Cardiac septum (tissue), 1 donor: ENCODE results near the gene EFHC1. TPM values are rescaled to one million over a fixed set of nuclear protein-coding genes. Genes with fewer than 3 reads are reported as not detected.
A peak's percentile ranks its signal among the peaks of the same experiment; 100 is the strongest.

ENCODE experiments used
- DNase-seq: peaks from one replicate; pipeline ENCODE4 v3.0.0-alpha.2; 2020; ENCODE audit warnings: low spot score
- intact Hi-C: fragments of 100-400 bp; cut with DNase I; formaldehyde crosslinking; loops from one replicate; pipeline ENCODE4 v1.14.0; 2022
- total RNA-seq: library from RNA; stranded (reverse); fragmentation: NEBNext Ultra II Directional; extraction: Animal tissue kit (Norgen Biotek cat#: 25700); gene quantifications from one replicate; pipeline ENCODE4 v1.2.1, GENCODE V29; 2021
- donor health status: DM: no; HTN: no; CAD: no.

The EFHC1 gene
- total RNA-seq, 1 donor from 2014 or later = 6.2 TPM

DNA sequence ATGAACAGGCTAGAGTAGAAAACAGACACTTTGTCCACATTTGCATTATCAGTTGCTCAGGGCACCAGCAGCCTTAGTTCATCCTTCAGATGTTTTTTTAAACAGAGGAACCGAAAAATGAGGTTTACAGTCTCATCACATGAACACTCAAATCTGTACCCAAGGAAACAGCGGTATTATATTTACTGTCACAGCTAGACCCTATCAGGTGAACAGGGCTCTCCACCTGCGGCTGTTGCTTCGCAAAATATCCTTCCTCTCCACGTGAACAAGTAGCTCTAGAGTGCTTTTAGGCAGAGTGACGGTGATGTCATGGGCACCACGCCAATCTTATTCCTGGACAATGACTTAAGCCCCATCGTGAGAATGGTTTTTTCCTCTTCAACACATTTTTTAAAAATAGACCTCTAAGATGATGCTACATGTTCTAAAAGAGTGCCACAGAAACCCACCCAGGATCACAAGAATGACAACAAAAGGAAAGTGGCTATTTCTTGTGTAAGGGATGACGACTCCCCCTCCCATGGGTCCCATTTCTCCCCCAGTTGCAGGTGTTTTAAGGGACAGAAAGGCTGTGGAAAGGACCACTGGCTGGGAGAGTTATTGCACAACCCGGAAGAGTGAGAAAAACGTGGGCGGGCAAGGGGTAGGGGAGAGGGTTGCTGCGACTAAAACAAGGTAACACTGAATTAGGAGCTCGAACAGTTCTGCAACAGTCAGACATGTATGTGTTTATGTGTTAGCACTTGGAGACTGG lies 77.7 kb downstream of the EFHC1 start:
- DNase-seq = no peak
- intact Hi-C loops = loop anchor here (2.0 kb wide), 1 partner anchor 81 kb away; no protein-coding TSS in a partner anchor

DNA sequence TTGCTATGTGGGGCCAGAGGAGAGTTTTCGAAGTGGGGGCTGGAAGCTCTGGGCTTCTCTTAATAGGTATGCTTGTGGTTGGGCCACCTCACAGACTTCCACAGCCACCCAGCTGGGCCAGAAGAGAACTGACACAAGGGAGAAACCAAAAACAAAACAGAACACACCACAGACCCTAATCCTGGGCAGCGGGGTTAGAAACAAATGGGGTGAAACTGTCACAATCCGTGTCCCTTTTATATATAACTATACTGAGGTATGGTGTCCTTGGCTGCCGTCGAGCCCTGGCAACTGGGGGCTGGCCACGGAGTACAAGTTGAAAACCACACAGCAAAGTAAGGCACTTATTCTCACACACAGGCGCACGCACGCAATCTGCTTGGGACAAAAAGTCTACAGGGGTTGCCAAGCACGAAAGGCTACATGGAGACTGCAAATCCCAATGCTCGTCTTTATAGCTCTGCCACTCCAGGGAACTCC lies 78.4 kb downstream of the EFHC1 start:
- intact Hi-C loops = loop anchor here (2.0 kb wide), 1 partner anchor 82 kb away; no protein-coding TSS in a partner anchor
- no peak for DNase-seq

DNA sequence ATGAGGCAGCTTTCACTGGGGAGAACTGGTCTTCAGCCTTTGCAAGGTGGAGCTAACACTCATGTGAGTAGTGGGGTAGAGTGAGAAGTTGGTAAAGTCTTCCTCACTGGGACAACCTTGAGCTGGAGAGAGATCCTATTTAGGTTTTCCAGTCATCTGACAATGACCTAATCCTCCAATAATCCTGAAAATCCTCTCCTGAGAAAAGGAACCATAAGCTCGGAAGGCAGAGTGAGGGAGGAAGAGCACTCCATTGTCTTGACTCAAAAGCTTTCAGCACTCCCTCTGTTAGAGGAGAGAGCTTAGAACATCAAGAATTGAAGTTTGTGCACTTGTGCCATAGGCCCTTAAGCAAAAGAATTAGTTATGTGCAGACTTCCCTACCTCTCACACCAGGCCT lies 78.9 kb downstream of the EFHC1 start:
- DNase-seq = no peak
- intact Hi-C loops = loop anchor here (2.0 kb wide), 1 partner anchor 82 kb away; no protein-coding TSS in a partner anchor

DNA sequence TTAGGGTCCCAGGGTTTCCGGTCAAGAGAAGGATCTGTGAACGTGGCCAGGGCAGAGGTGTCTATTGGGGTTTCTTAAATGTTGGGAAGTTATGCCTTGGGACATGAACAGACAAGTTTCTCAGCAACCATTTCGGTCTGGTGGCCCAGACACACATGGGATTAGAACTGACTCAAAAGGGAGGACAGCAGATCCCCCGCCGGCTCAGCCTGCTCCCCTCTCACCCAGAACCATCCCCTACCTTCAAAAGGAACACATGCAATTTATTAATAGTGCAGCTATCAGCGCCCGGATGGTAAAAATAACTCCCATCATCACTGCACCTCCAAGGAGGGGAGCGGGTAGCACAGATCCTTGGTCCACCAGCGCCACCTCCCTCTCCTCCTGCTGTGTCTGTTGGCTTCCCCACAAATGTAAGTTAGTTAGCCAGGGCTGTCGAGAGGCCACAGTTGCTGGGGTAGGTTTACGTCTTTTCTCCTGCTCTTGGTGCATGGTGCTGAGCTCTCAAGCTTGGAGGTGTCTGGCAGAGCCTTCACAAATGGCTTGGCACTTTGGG lies 79.6 kb downstream of the EFHC1 start:
- DNase-seq = no peak
- intact Hi-C loops = loop anchor here (2.0 to 5.0 kb wide), 3 partner anchors 83 to 163 kb away; no protein-coding TSS in a partner anchor

DNA sequence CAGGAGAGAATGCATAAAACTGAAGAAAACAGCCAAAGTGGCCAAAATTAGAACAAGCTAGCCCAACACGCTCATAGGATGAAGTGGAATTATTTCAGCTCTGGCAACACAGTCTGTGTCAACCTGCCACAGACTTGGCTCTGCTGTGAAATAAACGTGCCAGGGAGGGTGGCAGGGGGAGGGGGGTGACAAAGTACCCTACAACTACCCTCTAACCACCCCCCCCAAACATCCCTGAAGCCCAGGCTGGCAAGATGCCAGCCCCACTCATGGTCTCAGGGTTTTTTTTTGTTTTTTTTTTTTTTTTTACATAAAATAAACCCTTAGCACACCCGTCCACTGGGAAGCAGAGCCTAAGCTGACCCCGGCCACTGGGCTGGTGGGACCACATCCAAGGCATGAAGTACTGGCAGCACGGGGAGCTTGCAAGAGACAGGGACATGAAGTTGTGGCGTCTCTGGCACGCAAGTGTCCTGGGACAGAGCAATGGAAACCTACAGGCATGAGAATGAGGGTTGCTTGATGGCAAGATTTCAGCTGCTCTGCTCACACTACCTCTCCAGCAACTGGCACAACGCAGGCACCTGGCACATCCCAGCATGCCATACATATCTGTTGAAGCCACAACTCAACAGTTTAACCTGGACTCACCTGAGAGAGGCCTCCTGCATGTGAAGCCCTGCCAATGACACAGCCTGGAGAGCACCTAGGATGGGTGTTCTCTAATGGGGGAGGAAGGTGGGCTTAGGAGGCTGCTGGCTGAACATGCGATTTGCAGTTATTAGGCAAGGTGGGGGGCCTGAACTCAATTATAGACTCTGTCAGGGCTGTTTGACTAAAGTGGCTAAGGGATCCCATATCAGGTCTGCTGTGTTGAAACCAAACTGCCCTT lies 80.3 kb downstream of the EFHC1 start:
- DNase-seq = no peak

DNA sequence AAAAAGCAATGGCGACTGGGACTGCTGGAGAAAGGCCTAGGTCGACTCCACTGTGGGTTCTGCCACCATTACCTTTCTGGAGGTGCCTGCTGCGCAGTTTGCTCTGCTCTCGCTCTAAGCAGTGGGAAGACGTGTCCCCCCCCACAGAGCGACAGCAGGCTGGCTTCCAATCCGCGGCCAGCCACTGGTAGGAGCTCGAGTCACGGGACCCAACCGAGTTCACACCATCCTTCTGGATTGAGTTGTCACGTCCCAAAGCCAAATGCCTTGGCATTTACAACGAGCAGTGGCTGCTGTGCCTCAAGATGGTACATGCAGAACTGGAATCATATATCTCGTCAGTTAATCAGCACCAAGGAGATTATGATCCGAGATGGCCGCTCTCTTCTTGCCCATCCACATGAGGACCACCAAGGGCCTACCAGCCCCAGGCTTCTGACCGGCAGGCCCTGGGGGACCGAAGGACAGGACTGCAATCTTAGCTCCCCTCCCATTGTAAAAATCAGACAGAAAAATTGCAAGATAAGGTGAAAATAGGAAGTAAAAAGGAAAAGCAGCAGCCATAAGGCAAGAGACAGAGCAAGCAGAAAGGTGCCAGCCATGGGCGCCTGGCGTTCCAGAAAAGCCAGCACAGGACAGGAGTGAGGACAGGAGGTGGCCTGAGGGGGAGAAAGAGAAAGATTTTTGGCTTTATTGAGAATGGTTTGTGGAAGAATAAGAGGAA lies 82.3 kb downstream of the EFHC1 start:
- intact Hi-C loops = loop anchor here (5.0 kb wide), 2 partner anchors 95 to 160 kb away; no protein-coding TSS in a partner anchor
- no peak for DNase-seq

More for the DNA sequence above, 80.3 kb downstream of the EFHC1 start:
- intact Hi-C loops = loop anchor here (5.0 kb wide), 2 partner anchors 97 to 162 kb away; no protein-coding TSS in a partner anchor

DNA sequence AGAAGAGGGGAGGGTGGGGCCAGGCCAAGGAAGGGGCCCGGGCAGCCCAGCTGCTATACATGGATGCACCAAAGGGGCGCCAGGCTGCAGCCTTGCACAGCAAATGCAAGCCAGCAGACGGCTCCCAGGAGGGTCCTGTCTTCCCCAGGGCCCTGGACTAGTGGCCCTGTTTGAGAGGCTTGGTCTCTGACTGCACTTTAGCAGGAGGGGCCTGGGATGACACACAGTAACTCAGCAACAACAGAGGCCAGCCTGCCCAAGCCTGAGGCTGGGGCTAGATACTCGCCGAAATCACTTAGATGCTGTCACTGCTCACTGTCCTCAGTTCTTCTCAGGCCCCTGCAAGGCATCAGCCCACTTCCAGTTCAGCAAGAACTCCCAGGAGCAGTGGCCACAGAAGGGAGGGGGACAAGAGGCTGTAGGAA lies 83.2 kb downstream of the EFHC1 start:
- DNase-seq = no peak
- intact Hi-C loops = loop anchor here (5.0 kb wide), 2 partner anchors 94 to 159 kb away; no protein-coding TSS in a partner anchor

DNA sequence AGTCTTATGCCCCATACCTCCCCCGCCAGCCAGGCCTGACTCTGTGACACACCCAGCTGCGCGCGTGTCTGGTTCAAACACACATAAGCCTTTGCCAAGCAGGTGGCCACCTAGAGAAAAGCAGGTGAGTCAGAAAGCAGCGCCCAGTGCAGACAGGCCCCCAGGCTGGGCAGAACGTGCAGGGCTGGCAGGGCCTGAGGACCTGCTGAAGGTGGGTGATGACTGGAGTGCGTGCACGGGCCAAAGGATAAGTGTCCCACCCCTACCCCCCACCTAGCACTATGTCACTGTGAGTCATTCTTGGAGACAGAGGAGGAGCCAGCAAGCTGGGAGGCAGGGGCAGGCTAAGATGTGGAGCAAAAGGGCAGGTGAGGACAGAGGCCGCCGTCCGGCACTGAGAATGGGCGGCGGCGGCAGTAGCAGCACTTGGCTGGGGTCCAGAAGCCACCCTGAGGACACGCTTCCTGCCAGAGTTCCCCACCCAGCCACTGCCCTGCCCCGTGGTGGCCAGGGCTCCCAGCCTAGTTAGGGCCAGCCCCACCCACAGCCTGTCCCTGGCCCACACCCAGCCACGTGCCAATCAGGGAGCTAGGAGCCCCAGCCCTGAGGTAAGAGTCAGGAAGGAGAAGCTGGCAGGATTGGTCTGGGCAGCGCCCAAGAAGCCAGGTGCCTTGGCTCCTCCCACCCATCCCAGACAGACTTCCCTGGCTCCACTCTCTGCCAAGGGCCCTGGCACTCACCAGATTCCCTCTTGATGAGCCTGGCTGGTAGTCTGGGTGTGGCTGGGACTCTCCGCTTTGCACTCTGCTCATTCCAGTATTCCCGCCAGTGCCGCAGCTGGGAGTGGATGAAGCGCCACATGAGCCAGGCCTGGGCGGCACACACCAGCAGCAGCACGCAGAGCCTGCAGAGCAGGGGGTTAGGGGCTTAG lies 84.0 kb downstream of the EFHC1 start:
- peak; percentile 94 for DNase-seq
- intact Hi-C loops = loop anchor here (2.0 to 5.0 kb wide), 4 partner anchors 15 to 158 kb away; partner anchors contain the start of gene TRAM2

DNA sequence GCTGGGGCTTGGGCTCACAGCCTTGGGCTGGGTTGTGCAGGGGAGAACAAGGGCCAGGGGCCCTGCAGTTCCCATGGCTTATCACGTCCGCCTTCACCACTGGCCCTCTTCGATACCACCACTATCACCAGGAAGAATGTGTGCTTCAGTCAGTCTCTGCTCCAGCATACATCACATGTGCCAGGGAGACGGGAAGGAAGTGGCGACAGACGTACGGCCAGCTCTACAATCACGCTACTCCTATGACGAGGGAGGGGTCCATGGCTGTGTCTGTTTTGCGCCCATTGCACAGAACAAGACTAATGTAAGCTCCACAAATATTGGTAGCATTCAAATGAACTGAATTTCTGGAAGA lies 84.6 kb downstream of the EFHC1 start:
- intact Hi-C loops = loop anchor here (2.0 to 5.0 kb wide), 4 partner anchors 14 to 158 kb away; partner anchors contain the start of gene TRAM2
- no peak for DNase-seq

DNA sequence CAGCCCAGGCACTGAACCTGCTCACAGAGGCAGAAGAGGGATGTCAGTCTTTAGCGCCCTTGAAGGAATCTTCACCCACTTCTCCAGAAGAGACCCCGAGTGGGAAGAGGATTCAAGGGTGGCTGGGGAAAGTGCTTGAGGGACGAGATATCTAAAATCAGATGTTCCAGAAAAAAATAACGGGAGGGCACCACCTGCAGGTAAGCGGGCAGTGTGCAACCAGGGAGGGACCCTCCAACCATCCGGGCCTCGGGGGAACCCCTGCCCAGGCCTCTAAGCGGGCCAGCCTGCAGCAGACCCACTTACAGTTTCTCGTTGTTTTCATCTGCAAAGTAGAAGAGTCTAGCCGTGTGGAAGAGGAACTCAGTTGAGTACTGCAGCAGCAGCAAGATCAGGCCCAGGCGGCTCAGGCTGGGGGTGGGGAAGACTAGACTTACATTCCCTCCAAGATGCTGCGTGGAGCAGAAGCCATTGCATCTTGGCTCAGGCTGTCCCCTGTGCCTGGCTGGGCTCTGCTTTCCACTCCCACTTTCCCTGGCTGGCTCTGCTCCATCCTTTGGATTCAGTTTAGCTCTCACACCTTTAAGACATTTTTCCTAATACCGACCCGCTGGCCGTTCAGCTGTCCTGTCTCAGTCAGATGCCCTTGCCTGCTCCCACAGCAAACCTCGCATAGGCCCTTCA lies 85.7 kb downstream of the EFHC1 start:
- intact Hi-C loops = loop anchor here (2.0 kb wide), 2 partner anchors 13 to 71 kb away; partner anchors contain the start of gene TRAM2
- no peak for DNase-seq

DNA sequence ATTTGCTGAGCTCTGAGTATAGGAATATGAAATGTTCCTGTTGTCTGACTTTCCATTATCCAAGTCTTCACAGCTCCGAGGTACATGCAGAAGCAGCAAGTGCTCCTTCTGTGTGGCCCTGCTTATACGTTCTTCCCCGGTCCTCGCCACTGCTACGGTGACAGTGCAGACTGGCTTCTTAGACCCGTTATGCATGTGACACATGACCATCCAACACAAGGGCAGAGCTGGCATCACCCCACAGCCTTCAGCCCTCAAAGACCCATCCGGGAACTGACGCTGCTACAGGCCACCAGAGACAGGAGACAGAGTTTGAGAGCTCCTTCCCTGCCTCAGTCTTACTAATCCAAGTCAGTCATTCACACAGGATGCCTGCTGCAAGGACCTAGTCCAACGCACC lies 86.3 kb downstream of the EFHC1 start:
- no peak for DNase-seq
- intact Hi-C loops = no loop called here

DNA sequence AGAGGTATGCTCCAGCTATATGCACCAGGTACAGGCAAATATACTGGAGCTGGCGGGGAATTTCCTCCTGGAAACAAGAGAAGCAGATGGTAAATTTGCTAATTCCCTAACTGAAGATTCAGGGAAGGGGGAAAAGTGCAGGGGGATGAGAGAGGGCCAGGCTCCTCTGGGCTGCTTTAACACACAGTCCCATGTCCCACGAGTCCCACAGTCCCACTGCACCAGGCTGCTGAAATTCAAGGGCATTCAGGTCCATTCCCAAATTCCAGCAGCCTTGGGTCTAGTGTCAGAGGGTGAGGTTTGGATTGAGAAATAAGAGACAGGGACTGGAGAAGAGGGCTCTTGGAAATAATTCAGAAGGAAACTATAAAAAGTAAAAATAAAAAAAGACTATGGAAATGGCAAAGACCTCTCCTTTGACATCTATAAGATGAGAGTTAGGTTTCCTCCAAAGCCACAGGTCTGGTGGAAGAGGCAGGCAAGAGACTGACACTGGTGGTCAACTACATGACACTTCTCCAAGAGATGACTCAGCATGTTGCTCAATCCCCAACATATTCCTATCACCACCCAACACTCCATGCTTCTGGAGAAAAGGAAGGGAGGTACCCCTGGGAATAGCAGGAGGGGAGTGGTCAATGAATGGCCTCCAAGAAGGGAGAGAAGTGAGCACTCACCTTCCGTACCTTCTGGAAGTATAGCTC lies 87.6 kb downstream of the EFHC1 start:
- no peak for DNase-seq
- intact Hi-C loops = no loop called here

DNA sequence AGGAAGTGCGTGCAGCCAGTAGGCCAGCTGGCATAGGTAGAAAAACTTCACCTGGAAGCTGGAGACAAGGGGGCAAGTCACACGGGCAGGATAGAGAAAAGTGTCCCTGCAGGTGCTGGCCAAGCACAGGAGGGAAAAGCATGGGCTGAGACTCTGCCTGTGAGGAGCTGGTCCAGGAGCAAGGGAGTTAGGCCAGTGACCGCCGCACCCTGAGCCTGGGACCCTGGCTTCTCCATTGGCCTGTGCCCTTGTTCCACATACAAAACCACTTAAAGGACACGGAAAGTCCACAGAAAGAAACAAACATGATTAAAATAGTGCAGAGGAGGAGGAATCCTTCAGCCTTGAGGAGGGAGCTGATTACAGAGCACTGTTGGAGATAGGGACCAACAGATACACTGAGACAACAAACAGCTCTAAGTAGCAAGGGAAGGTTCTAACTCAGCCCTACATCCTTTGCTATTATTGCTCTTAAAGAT lies 88.2 kb downstream of the EFHC1 start:
- DNase-seq = no peak
- intact Hi-C loops = no loop called here

DNA sequence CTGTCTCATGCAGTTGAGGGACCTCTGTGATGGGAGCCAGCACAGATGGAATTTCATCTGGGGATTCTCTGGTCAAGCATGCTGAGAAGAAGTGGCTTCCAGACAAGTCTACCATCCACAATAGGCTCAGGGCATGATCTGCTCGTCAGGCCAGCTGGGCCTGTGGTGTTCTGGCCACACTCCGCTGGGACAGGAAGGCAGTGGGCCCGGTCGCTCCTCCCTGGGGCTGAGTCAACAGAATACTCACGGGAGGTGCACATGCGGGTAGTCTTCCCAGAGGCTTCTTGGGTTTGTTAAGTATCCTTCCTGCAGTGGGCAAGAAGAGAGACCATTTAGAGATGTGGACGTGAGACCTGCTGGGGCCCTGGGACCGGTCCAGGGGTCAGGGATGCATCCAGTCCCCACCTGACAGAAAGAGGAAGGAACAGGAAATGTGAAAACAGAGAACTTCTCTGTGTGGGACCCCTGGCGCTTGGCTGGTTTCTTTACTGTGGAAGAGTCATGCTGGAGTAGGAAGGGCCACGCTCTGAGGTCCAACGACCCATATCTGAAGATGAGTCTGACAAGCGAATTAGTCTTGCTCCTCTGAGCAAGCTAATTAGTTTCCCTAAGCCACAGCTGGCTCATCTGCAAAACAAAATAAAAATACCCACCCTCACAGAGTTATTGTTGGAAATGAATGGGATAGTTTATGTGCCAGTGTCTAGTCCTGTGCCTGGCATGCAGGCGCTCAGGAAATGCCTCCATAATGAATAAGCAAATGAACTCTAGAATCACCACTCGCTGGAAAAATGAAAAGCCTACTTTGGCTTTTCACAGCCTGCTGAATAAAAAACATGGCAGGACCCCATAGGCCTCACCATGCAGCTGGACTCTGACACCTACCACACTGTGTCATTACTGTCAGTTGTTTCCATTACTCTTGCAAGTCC lies 89.4 kb downstream of the EFHC1 start:
- DNase-seq = no peak

DNA sequence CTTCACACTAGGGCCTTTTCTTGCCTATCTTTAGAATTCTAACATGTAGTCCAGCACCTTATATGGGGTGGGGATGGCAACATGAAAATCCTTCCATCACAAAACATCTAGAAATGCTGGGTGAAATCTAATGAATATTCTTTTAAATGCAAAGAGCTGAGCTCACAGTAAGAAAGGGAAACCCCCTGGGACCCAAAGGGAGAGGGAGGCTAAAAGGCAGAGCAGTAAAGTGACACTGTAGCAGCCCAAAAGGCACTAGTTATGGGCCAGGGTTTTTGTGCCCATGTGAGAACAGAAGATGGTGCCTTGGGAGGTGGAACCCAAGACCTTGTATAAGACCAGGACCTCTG lies 90.0 kb downstream of the EFHC1 start:
- DNase-seq = no peak
- intact Hi-C loops = no loop called here

More for the DNA sequence above, 89.4 kb downstream of the EFHC1 start:
- intact Hi-C loops = no loop called here

DNA sequence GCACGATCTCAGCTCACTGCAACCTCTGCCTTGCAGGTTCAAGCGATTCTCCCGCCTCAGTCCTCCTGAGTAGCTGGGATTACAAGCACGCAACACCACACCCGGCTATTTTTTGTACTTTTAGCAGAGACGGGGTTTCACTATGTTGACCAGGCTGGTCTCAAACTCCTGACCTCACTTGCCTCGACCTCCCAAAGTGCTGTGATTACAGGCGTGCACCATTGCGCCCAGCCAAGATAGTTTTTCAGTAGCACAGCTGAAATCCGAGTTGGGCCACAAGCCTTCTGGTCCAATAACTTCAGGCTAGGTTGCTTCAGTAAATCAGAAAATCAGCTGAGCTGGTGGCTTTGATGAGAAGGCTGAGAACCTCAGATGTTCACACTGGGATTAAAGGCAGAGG lies 91.0 kb downstream of the EFHC1 start:
- intact Hi-C loops = no loop called here

More for the DNA sequence above, 91.0 kb downstream of the EFHC1 start:
- no peak for DNase-seq
